ENCODE measurements around the gene DRC7.

DRC7 gene

DNA sequence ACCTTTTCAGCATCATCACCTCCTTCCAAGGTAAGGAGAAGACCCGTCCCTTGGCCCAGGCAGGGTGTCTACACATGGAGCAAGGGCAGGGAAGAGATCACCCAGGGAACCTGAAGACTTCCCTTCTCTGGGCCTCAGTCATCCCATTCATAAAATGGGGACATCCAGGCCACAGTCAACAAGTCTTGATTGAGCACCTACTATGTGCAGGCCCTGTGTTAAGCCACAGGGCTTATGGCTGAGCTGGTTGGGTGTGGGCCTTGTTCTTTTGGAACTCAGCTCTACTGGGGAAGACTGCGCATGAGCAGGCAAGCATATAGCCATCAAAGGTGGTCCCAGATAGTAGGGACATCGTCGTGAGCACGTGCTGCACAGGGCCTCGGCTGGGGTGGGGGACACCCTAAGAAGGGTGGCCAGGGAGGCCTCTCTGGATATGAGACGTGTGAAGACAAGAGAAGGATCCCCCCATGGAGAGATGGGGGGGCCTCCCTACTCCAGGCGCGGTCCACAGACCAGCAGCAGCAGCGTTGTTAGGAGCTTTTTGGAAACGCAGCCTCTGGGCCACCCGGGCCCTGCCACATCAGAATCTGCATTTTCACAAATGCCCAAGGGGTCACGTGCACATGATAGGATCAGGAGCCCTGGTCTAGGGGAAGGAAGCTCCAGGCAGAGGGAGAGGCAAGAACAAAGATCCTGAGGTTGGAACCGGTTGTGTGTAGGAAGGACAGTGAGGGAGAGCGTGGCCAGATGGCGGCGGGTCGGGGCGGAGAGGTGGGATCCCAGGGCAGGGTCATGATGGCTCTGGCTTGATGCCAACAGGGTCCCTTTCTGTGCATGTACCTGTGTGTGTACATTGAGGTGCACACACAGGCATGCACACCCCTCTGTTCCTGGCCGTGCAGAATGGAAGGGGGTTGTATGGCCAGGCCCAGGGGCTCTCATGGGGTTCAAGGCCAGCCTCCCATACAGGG is 32.4 kb upstream of the DRC7 start:
- intact Hi-C loops (cut with DNase I; ENCODE audit: low total_unique reads) = no loop called here
- Histone ChIP-seq H3K9me3 (no peaks in the 10 kb centered on the region), H3K4me3 (no peak overlapping the region), H3K27ac (no peak overlapping the region), H3K27me3 (peaks cover 0 to 8% of the 10 kb centered on the region in 2 donors), H3K4me1 (no peaks in the 10 kb centered on the region), H3K36me3 (peaks cover 0 to 70% (median 0%) of the 10 kb centered on the region in 3 donors)
- TF ChIP-seq, protein P1, sequence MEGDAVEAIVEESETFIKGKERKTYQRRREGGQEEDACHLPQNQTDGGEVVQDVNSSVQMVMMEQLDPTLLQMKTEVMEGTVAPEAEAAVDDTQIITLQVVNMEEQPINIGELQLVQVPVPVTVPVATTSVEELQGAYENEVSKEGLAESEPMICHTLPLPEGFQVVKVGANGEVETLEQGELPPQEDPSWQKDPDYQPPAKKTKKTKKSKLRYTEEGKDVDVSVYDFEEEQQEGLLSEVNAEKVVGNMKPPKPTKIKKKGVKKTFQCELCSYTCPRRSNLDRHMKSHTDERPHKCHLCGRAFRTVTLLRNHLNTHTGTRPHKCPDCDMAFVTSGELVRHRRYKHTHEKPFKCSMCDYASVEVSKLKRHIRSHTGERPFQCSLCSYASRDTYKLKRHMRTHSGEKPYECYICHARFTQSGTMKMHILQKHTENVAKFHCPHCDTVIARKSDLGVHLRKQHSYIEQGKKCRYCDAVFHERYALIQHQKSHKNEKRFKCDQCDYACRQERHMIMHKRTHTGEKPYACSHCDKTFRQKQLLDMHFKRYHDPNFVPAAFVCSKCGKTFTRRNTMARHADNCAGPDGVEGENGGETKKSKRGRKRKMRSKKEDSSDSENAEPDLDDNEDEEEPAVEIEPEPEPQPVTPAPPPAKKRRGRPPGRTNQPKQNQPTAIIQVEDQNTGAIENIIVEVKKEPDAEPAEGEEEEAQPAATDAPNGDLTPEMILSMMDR (IDR thresholded peaks at IDR 0.05) = no peak
- DNase-seq = no peak

DNA sequence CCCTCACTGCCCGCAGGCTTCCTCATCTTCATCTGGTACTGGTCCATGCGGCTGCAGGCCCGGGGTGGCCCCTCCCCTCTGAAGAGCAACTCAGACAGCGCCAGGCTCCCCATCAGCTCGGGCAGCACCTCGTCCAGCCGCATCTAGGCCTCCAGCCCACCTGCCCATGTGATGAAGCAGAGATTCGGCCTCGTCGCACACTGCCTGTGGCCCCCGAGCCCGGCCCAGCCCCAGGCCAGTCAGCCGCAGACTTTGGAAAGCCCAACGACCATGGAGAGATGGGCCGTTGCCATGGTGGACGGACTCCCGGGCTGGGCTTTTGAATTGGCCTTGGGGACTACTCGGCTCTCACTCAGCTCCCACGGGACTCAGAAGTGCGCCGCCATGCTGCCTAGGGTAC is 31.2 kb upstream of the DRC7 start:
- H3K4me3 ChIP-seq = no peak overlapping the region
- no peak overlapping the region for H3K27ac ChIP-seq
- no peak for DNase-seq
- H3K9me3 ChIP-seq = no peaks in the 10 kb centered on the region
- peaks cover 0 to 13% of the 10 kb centered on the region in 2 donors for H3K27me3 ChIP-seq
- peaks cover 0 to 63% (median 0%) of the 10 kb centered on the region in 3 donors for H3K36me3 ChIP-seq
- intact Hi-C loops (cut with DNase I; ENCODE audit: low total_unique reads) = no loop called here
- TF ChIP-seq, protein P1 (IDR thresholded peaks at IDR 0.05) = no peak
- H3K4me1 ChIP-seq = no peaks in the 10 kb centered on the region

GRCh38 chr16:57663917-57664661 is 30.5 kb upstream of the DRC7 start:
- intact Hi-C loops (cut with DNase I; ENCODE audit: low total_unique reads) = no loop called here
- Histone ChIP-seq H3K27ac (no peak overlapping the region), H3K4me1 (no peaks in the 10 kb centered on the region), H3K27me3 (peaks cover 0 to 17% of the 10 kb centered on the region in 2 donors), H3K36me3 (peaks cover 0 to 56% (median 0%) of the 10 kb centered on the region in 3 donors), H3K4me3 (no peak overlapping the region), H3K9me3 (no peaks in the 10 kb centered on the region)
- TF ChIP-seq, protein P1 (IDR thresholded peaks at IDR 0.05) = no peak
- no peak for DNase-seq

DNA sequence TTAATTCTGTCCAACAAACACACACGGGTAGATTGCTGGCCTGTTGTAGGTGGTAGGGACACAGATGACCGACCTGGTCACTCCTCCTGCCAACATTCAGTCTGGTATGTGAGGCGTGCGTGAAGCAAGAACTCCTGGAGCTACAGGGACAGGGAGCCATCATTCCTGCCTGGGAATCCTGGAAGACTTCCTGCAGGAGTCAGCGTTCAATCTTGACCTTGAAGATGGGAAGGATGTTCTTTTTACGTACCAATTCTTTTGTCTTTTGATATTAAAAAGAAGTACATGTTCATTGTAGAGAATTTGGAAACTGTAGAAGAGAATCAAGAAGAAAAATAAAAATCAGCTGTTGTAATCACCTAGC is 30.0 kb upstream of the DRC7 start:
- Histone ChIP-seq H3K36me3 (peaks cover 0 to 51% (median 0%) of the 10 kb centered on the region in 3 donors), H3K27ac (no peak overlapping the region), H3K9me3 (no peaks in the 10 kb centered on the region), H3K4me3 (no peak overlapping the region), H3K4me1 (no peaks in the 10 kb centered on the region), H3K27me3 (peaks cover 0 to 21% of the 10 kb centered on the region in 2 donors)
- TF ChIP-seq, protein P1 (IDR thresholded peaks at IDR 0.05) = no peak
- no peak for DNase-seq
- intact Hi-C loops (cut with DNase I; ENCODE audit: low total_unique reads) = no loop called here

GRCh38 chr16:57665541-57665940 is 29.1 kb upstream of the DRC7 start:
- Histone ChIP-seq H3K36me3 (peaks cover 0 to 42% (median 0%) of the 10 kb centered on the region in 3 donors), H3K4me1 (no peaks in the 10 kb centered on the region), H3K27ac (no peak overlapping the region), H3K27me3 (peaks cover 0 to 23% of the 10 kb centered on the region in 2 donors), H3K4me3 (no peak overlapping the region), H3K9me3 (no peaks in the 10 kb centered on the region)
- intact Hi-C loops (cut with DNase I; ENCODE audit: low total_unique reads) = no loop called here
- DNase-seq = no peak
- TF ChIP-seq, protein P1 (IDR thresholded peaks at IDR 0.05) = no peak
